GM12878 (cell line): ENCODE data around the gene SRL.

Experiments
- DPF2 ChIP-seq: fragments of 450-650 bp; IDR thresholded peaks from 2 replicates; pipeline ENCODE4 v1.6.1; 2017; ENCODE audit warnings: mild to moderate bottlenecking
- EP300 ChIP-seq, 2 experiments: fragments of 150-350 bp in 1 of 2; IDR thresholded peaks; 2 replicates each; pipeline ENCODE4 v1.6.1; 2011 to 2012; ENCODE audit warnings: low read depth in 2 of 2, low read length in 2 of 2, borderline replicate concordance in 1 of 2, improper control_type of control experiment in 1 of 2, inconsistent platforms in 1 of 2; ENCODE audit not compliant: control insufficient read depth in 1 of 2
- MYB ChIP-seq: fragments of 150-350 bp; IDR thresholded peaks from 2 replicates; pipeline ENCODE4 v1.6.1; 2014; ENCODE audit warnings: mild to moderate bottlenecking, low read depth, low read length, borderline replicate concordance
- POLR2A ChIP-seq: IDR thresholded peaks from 2 replicates; pipeline ENCODE4 v1.6.1; 2011; ENCODE audit warnings: low read depth, mild to moderate bottlenecking, low read length
- POLR2AphosphoS2 ChIP-seq: IDR thresholded peaks from 2 replicates; pipeline ENCODE4 v1.6.1; 2011; ENCODE audit warnings: low read depth, mild to moderate bottlenecking, low read length, improper control_type of control experiment, moderate library complexity
- TF ChIP-seq, protein P1 (sequence below): IDR thresholded peaks from 2 replicates; pipeline ENCODE4 v1.6.1; 2011; ENCODE audit warnings: mild to moderate bottlenecking, low read depth, low read length, moderate library complexity; ENCODE audit not compliant: insufficient replicate concordance
- TF ChIP-seq, protein P2 (sequence below), 3 experiments: IDR thresholded peaks in 2 of 3; conservative IDR thresholded peaks in 1 of 3; 2 replicates each; pipeline ENCODE4 v1.5.1; 2011; ENCODE audit warnings: low read depth in 3 of 3, low read length in 3 of 3, mild to moderate bottlenecking in 3 of 3, control low read depth in 2 of 3, moderate library complexity in 2 of 3, inconsistent platforms in 1 of 3, mixed read lengths in 1 of 3; ENCODE audit not compliant: control insufficient read depth in 2 of 3, insufficient read depth in 1 of 3; ENCODE audit errors: extremely low read depth in 1 of 3

DNA sequence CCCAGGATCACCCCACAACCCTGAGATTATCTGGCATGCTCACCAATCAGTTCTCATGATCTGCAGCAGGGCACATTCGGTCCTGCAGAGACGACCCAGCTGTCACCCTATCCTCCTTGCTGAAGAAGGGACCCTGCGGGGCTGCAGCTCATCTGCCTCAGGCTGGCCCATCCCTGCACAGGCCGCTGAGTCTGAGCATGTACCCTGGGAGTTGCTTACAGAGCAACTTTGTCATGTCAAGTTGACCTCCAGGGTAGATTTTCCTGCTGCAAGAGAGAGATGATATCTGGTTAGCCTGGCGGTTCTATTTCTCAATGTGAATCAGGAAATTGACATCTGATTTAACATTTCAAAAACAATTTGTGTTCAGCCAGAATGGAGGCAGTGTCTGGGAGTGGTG lies 89.6 kb downstream of the SRL start:
- TF ChIP-seq, protein P1, sequence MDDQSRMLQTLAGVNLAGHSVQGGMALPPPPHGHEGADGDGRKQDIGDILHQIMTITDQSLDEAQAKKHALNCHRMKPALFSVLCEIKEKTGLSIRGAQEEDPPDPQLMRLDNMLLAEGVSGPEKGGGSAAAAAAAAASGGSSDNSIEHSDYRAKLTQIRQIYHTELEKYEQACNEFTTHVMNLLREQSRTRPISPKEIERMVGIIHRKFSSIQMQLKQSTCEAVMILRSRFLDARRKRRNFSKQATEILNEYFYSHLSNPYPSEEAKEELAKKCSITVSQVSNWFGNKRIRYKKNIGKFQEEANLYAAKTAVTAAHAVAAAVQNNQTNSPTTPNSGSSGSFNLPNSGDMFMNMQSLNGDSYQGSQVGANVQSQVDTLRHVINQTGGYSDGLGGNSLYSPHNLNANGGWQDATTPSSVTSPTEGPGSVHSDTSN, result no peak
- TF ChIP-seq MYB, result no peak
- no peak for TF ChIP-seq POLR2A
- TF ChIP-seq, protein P2, sequence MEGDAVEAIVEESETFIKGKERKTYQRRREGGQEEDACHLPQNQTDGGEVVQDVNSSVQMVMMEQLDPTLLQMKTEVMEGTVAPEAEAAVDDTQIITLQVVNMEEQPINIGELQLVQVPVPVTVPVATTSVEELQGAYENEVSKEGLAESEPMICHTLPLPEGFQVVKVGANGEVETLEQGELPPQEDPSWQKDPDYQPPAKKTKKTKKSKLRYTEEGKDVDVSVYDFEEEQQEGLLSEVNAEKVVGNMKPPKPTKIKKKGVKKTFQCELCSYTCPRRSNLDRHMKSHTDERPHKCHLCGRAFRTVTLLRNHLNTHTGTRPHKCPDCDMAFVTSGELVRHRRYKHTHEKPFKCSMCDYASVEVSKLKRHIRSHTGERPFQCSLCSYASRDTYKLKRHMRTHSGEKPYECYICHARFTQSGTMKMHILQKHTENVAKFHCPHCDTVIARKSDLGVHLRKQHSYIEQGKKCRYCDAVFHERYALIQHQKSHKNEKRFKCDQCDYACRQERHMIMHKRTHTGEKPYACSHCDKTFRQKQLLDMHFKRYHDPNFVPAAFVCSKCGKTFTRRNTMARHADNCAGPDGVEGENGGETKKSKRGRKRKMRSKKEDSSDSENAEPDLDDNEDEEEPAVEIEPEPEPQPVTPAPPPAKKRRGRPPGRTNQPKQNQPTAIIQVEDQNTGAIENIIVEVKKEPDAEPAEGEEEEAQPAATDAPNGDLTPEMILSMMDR (IDR thresholded peaks at IDR 0.05 in 2 of 3, conservative IDR thresholded peaks at IDR 0.05 in 1 of 3; ENCODE audit: control insufficient read depth in 2 of 3, extremely low read depth in 1 of 3, insufficient read depth in 1 of 3, low read depth in 3 of 3, low read length in 3 of 3), result no peak
- TF ChIP-seq POLR2AphosphoS2, result no peak
- TF ChIP-seq DPF2, result no peak
- no peak for TF ChIP-seq EP300 (IDR thresholded peaks at IDR 0.05; ENCODE audit: borderline replicate concordance in 1 of 2, control insufficient read depth in 1 of 2, low read depth in 2 of 2, low read length in 2 of 2)
